ENCODE results near the gene RPS6KA4. TPM values are rescaled to one million over a fixed set of nuclear protein-coding genes. Genes with fewer than 3 reads are reported as not detected.
"Not testable (repeated sequence)": the region's sequence is repeated elsewhere in the genome, so short reads cannot be mapped to it uniquely, and the experiment has no call there.

RPS6KA4 gene
- polyA plus RNA-seq, 3 donors from 2014 or later: 5.0 to 16.7 (median 8.5) TPM

- no peak for DNase-seq
- Mint-ChIP-seq H3K9me3 (no peaks in the 10 kb centered on the region), H3K27me3 (ENCODE audit: low read depth in 3 of 3) (peaks cover 0 to 4% (median 1%) of the 10 kb centered on the region in 3 donors), H3K4me3 (no peak overlapping the region), H3K4me1 (peaks cover 0 to 1% of the 10 kb centered on the region in 2 donors), H3K27ac (no peak overlapping the region), H3K36me3 (no peaks in the 10 kb centered on the region)
Measured at GRCh38 chr11:64401775-64402174, 42.8 kb downstream of the RPS6KA4 start.

- Mint-ChIP-seq H3K4me1 (peaks cover 0 to 1% of the 10 kb centered on the region in 2 donors), H3K36me3 (no peaks in the 10 kb centered on the region), H3K27me3 (ENCODE audit: low read depth in 3 of 3) (peaks cover 0 to 4% (median 1%) of the 10 kb centered on the region in 3 donors), H3K9me3 (no peaks in the 10 kb centered on the region), H3K4me3 (no peak overlapping the region), H3K27ac (no peak overlapping the region)
- DNase-seq: no peak
Measured at GRCh38 chr11:64403106-64403505, 44.1 kb downstream of the RPS6KA4 start.

- no peak overlapping the region for H3K27ac Mint-ChIP-seq
- H3K27me3 Mint-ChIP-seq (ENCODE audit: low read depth in 3 of 3): peaks cover 0 to 4% (median 0%) of the 10 kb centered on the region in 3 donors
- H3K4me3 Mint-ChIP-seq: no peak overlapping the region
- peaks cover 0 to 1% of the 10 kb centered on the region in 2 donors for H3K4me1 Mint-ChIP-seq
- H3K9me3 Mint-ChIP-seq: no peaks in the 10 kb centered on the region
- no peak for DNase-seq
- H3K36me3 Mint-ChIP-seq: no peaks in the 10 kb centered on the region
Measured at GRCh38 chr11:64406221-64406946, 47.4 kb downstream of the RPS6KA4 start.

- Mint-ChIP-seq H3K4me1 (peaks cover 0 to 1% of the 10 kb centered on the region in 2 donors), H3K36me3 (no peaks in the 10 kb centered on the region), H3K9me3 (no peaks in the 10 kb centered on the region), H3K27ac (no peak overlapping the region), H3K4me3 (no peak overlapping the region), H3K27me3 (ENCODE audit: low read depth in 3 of 3) (peaks cover 0 to 4% (median 0%) of the 10 kb centered on the region in 3 donors)
- no peak for DNase-seq
Measured at GRCh38 chr11:64407221-64407620, 48.3 kb downstream of the RPS6KA4 start.

GRCh38 chr11:64407630-64408029, 48.7 kb downstream of the RPS6KA4 start:
- H3K4me3 Mint-ChIP-seq: no peak overlapping the region
- DNase-seq: no peak
- H3K4me1 Mint-ChIP-seq: peaks cover 0 to 1% of the 10 kb centered on the region in 2 donors
- H3K27me3 Mint-ChIP-seq (ENCODE audit: low read depth in 3 of 3): peaks cover 0 to 4% (median 0%) of the 10 kb centered on the region in 3 donors
- H3K36me3 Mint-ChIP-seq: no peaks in the 10 kb centered on the region
- peak overlapping the region in 1 of 6 donors; percentile 8 for H3K27ac Mint-ChIP-seq
- no peaks in the 10 kb centered on the region for H3K9me3 Mint-ChIP-seq

- Mint-ChIP-seq H3K4me1 (no peaks in the 10 kb centered on the region), H3K36me3 (no peaks in the 10 kb centered on the region), H3K27ac (no peak overlapping the region), H3K4me3 (no peak overlapping the region), H3K9me3 (no peaks in the 10 kb centered on the region), H3K27me3 (ENCODE audit: low read depth in 3 of 3) (peaks cover 0 to 4% (median 0%) of the 10 kb centered on the region in 3 donors)
- no peak for DNase-seq
Measured at GRCh38 chr11:64409278-64409677, 50.3 kb downstream of the RPS6KA4 start.

- Mint-ChIP-seq H3K27me3 (ENCODE audit: low read depth in 3 of 3) (peaks cover 0 to 4% (median 0%) of the 10 kb centered on the region in 3 donors), H3K4me1 (peaks cover 0 to 1% of the 10 kb centered on the region in 2 donors), H3K36me3 (no peaks in the 10 kb centered on the region), H3K9me3 (no peaks in the 10 kb centered on the region), H3K4me3 (no peak overlapping the region), H3K27ac (no peak overlapping the region)
- DNase-seq: no peak
Measured at GRCh38 chr11:64409707-64410403, 50.9 kb downstream of the RPS6KA4 start.

GRCh38 chr11:64410404-64410734, 51.4 kb downstream of the RPS6KA4 start:
- peaks cover 0 to 4% (median 0%) of the 10 kb centered on the region in 3 donors for H3K27me3 Mint-ChIP-seq (ENCODE audit: low read depth in 3 of 3)
- H3K27ac Mint-ChIP-seq: no peak overlapping the region
- H3K4me1 Mint-ChIP-seq: peaks cover 0 to 5% of the 10 kb centered on the region in 2 donors
- DNase-seq: no peak
- H3K36me3 Mint-ChIP-seq: no peaks in the 10 kb centered on the region
- H3K4me3 Mint-ChIP-seq: no peak overlapping the region
- H3K9me3 Mint-ChIP-seq: no peaks in the 10 kb centered on the region

GRCh38 chr11:64413417-64413816, 54.5 kb downstream of the RPS6KA4 start:
- DNase-seq: no peak
- Mint-ChIP-seq H3K27me3 (ENCODE audit: low read depth in 3 of 3) (peaks cover 0 to 4% (median 1%) of the 10 kb centered on the region in 3 donors), H3K36me3 (no peaks in the 10 kb centered on the region), H3K27ac (no peak overlapping the region), H3K4me1 (peaks cover 0 to 11% of the 10 kb centered on the region in 2 donors), H3K9me3 (no peaks in the 10 kb centered on the region), H3K4me3 (no peak overlapping the region)

GRCh38 chr11:64415286-64415685, 56.3 kb downstream of the RPS6KA4 start:
- H3K27me3 Mint-ChIP-seq (ENCODE audit: low read depth in 3 of 3): peaks cover 0 to 4% (median 1%) of the 10 kb centered on the region in 3 donors
- DNase-seq: no peak
- no peaks in the 10 kb centered on the region for H3K36me3 Mint-ChIP-seq
- H3K9me3 Mint-ChIP-seq: no peaks in the 10 kb centered on the region
- peaks cover 0 to 11% of the 10 kb centered on the region in 2 donors for H3K4me1 Mint-ChIP-seq
- H3K27ac Mint-ChIP-seq: peak overlapping the region in 2 of 6 donors; percentile 20 to 56
- H3K4me3 Mint-ChIP-seq: no peak overlapping the region

- Mint-ChIP-seq H3K27me3 (ENCODE audit: low read depth in 3 of 3) (peaks cover 0 to 2% (median 1%) of the 10 kb centered on the region in 3 donors), H3K36me3 (peaks cover 0 to under 1% (median 0%) of the 10 kb centered on the region in 3 donors), H3K4me1 (peaks cover 0 to 11% of the 10 kb centered on the region in 2 donors), H3K4me3 (no peak overlapping the region), H3K9me3 (no peaks in the 10 kb centered on the region), H3K27ac (peak overlapping the region in 4 of 6 donors; percentile 36 to 88 (median 59))
- DNase-seq: no peak
Measured at GRCh38 chr11:64415996-64416728, 57.2 kb downstream of the RPS6KA4 start.

- H3K9me3 Mint-ChIP-seq; H3K27me3 Mint-ChIP-seq (ENCODE audit: low read depth in 3 of 3); H3K4me3 Mint-ChIP-seq; DNase-seq; H3K36me3 Mint-ChIP-seq; H3K27ac Mint-ChIP-seq: not testable (repeated sequence)
- peaks cover 0 to 11% of the 10 kb centered on the region in 2 donors for H3K4me1 Mint-ChIP-seq
Measured at GRCh38 chr11:64418233-64418632, 59.3 kb downstream of the RPS6KA4 start.

GRCh38 chr11:64419257-64419790, 60.4 kb downstream of the RPS6KA4 start:
- peaks cover 0 to 11% of the 10 kb centered on the region in 2 donors for H3K4me1 Mint-ChIP-seq
- H3K36me3 Mint-ChIP-seq: peaks cover 0 to 4% (median 4%) of the 10 kb centered on the region in 3 donors
- no peak overlapping the region for H3K4me3 Mint-ChIP-seq
- H3K27me3 Mint-ChIP-seq (ENCODE audit: low read depth in 3 of 3): peaks cover 0 to 1% (median 0%) of the 10 kb centered on the region in 3 donors
- H3K27ac Mint-ChIP-seq: no peak overlapping the region
- no peak for DNase-seq
- H3K9me3 Mint-ChIP-seq: peaks cover 0 to 8% (median under 1%) of the 10 kb centered on the region in 6 donors
